Neutrophil (primary cell): ENCODE measurements around the gene EIF2B5.

ENCODE experiments used
- H3K27ac ChIP-seq: fragments of 200-600 bp; sonication (generic); 2 replicates; pipeline ENCODE4 v1.5.1; 2016; ENCODE audit warnings: mild to moderate bottlenecking, moderate library complexity
- H3K27me3 ChIP-seq: fragments of 200-600 bp; sonication (generic); 2 replicates; pipeline ENCODE4 v1.6.0; 2016; ENCODE audit warnings: mild to moderate bottlenecking
- H3K36me3 ChIP-seq: fragments of 200-600 bp; sonication (generic); 2 replicates; pipeline ENCODE4 v1.5.1; 2017
- H3K4me1 ChIP-seq, 2 experiments: fragments of 200-600 bp in 1 of 2; sonication (generic) in 1 of 2; 1 replicate in 1 of 2; 2 replicates in 1 of 2; pipeline versions ENCODE4 v1.5.1 to v1.6.1; 2013 to 2016; ENCODE audit warnings: low read depth in 1 of 2, low read length in 1 of 2, mild to moderate bottlenecking in 1 of 2, moderate library complexity in 1 of 2; ENCODE audit not compliant: control insufficient read depth in 1 of 2, insufficient read depth in 1 of 2
- H3K4me3 ChIP-seq, 2 experiments: fragments of 200-600 bp in 1 of 2; sonication (generic) in 1 of 2; 1 replicate in 1 of 2; 2 replicates in 1 of 2; pipeline ENCODE4 v1.5.1; 2013 to 2016; ENCODE audit warnings: low read depth in 1 of 2, low read length in 1 of 2, mild to moderate bottlenecking in 1 of 2, moderate library complexity in 1 of 2
- H3K9me3 ChIP-seq: fragments of 200-600 bp; sonication (generic); 2 replicates; pipeline ENCODE4 v1.5.1; 2016
- CTCF ChIP-seq: fragments of 200-600 bp; sonication (generic); IDR thresholded peaks from 2 replicates; pipeline ENCODE4 v1.5.1; 2016; ENCODE audit warnings: antibody characterized with exemption

The EIF2B5 gene

GRCh38 chr3:184140436-184140835 lies 5.3 kb downstream of the EIF2B5 start:
- Histone ChIP-seq H3K36me3 (peaks cover 62% of the 10 kb centered on the region), H3K4me1 (peaks cover 10 to 14% of the 10 kb centered on the region in 2 experiments), H3K27ac (no peak overlapping the region), H3K9me3 (no peaks in the 10 kb centered on the region), H3K4me3 (no peak overlapping the region), H3K27me3 (no peaks in the 10 kb centered on the region)
- TF ChIP-seq CTCF = no peak

DNA sequence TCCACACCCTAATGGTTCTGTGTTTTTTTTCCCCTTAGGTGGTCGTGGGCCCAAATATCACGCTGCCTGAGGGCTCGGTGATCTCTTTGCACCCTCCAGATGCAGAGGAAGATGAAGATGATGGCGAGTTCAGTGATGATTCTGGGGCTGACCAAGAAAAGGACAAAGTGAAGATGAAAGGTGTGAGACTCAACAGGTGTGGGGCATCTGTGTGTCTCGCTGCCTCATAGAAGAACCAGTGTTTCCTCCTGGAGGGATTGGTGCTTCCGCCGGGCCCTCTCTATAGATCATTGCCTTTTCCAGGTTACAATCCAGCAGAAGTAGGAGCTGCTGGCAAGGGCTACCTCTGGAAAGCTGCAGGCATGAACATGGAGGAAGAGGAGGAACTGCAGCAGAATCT lies 7.0 kb downstream of the EIF2B5 start:
- no peak for TF ChIP-seq CTCF

GRCh38 chr3:184143327-184143726 lies 8.2 kb downstream of the EIF2B5 start:
- Histone ChIP-seq H3K27ac (no peak overlapping the region), H3K27me3 (no peaks in the 10 kb centered on the region), H3K9me3 (no peaks in the 10 kb centered on the region), H3K4me3 (no peak overlapping the region), H3K4me1 (peaks cover 4 to 5% of the 10 kb centered on the region in 2 experiments), H3K36me3 (peaks cover 65% of the 10 kb centered on the region)
- no peak for TF ChIP-seq CTCF

More for the DNA sequence above, 7.0 kb downstream of the EIF2B5 start:
- Histone ChIP-seq H3K9me3 (no peaks in the 10 kb centered on the region), H3K4me3 (no peak overlapping the region), H3K27me3 (no peaks in the 10 kb centered on the region), H3K36me3 (peaks cover 73% of the 10 kb centered on the region), H3K27ac (no peak overlapping the region), H3K4me1 (no peaks in the 10 kb centered on the region)

DNA sequence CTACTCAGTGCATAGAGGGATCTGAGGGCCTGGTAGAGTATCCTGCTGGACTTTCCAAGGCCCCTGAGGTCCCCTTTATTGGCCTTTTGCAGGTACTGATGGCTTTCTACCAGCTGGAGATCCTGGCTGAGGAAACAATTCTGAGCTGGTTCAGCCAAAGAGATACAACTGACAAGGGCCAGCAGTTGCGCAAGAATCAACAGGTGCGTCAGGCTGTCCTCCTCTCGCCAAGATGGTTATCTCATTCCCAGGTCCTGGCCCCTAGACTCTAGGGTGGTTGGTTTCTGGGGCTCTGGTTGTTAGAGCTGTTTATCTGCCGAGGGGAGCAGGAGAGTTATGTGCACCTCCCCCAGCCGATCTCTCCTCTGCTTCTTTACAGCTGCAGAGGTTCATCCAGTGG lies 9.3 kb downstream of the EIF2B5 start:
- Histone ChIP-seq H3K4me3 (no peak overlapping the region), H3K9me3 (no peaks in the 10 kb centered on the region), H3K4me1 (peaks cover 5 to 6% of the 10 kb centered on the region in 2 experiments), H3K36me3 (peaks cover 65% of the 10 kb centered on the region), H3K27ac (no peak overlapping the region), H3K27me3 (no peaks in the 10 kb centered on the region)
- no peak for TF ChIP-seq CTCF

- no peaks in the 10 kb centered on the region for H3K9me3 ChIP-seq
- no peak overlapping the region for H3K27ac ChIP-seq
- H3K4me1 ChIP-seq = peaks cover 5 to 6% of the 10 kb centered on the region in 2 experiments
- H3K36me3 ChIP-seq = peaks cover 63% of the 10 kb centered on the region
- H3K4me3 ChIP-seq = no peak overlapping the region
- no peak for TF ChIP-seq CTCF
- H3K27me3 ChIP-seq = no peaks in the 10 kb centered on the region
Measured at GRCh38 chr3:184145111-184145524, 10.0 kb downstream of the EIF2B5 start.
